ENCODE data around the gene PARG.
"Not testable (repeated sequence)": the region's sequence is repeated elsewhere in the genome, so short reads cannot be mapped to it uniquely, and the experiment has no call there.

Gene PARG

DNA sequence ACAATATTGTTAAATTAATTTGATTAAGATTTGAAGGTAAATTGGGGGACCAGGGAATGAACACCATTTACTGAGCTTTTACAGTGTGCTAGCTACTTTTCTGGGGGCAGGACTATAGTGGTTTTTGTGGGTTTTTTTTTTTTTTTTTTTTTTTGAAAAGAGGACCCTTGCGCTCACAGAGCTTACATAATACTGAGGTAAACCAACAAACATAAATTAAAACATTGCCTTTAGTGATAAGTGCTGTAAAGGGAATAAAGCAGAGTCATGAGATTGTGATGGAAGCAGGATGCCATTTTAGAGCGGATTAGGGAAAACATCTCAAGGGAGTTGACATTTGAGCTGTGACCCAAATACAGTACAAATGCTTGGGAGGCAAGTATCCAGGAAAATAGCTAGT, 1.8 kb upstream of the PARG start:
- H3K27ac ChIP-seq (ENCODE audit: low read depth, low read length, severe bottlenecking); H3K9me3 ChIP-seq (ENCODE audit: control insufficient read depth, low read length); H3K4me3 ChIP-seq (ENCODE audit: extremely low read depth, insufficient read depth, low read length, poor library complexity, severe bottlenecking); H3K4me1 ChIP-seq (ENCODE audit: control insufficient read depth, insufficient read depth, low read length, poor library complexity, severe bottlenecking): not testable (repeated sequence)
- peaks cover 15% of the 10 kb centered on the region for H3K36me3 ChIP-seq (ENCODE audit: control insufficient read depth, insufficient read depth, low read length)
- WGBS, 2 experiments (ENCODE audit: insufficient coverage in 2 of 2), result 93 to 100% methylated on average over 1 of the region's 2 CpGs

DNA sequence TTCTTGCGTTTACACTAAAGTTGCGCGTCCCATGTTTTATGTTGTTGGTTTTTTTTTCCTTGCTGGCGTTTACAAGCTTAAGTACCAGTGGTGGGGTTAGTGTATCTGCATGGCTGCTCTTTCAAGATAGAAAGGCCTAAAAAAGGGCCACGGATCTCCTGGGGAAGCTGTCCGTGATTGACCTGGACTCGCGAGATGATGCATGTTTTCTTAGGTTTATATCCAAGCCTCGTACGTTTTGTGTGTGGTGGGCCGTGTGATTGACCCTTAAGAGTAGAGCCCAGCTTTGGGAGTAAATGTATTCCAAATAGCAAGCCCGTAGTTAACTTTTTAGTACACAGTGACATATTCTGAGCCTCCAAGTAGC, 495 bp upstream of the PARG start:
- not testable (repeated sequence) for H3K4me1 ChIP-seq (ENCODE audit: control insufficient read depth, insufficient read depth, low read length, poor library complexity, severe bottlenecking); H3K36me3 ChIP-seq (ENCODE audit: control insufficient read depth, insufficient read depth, low read length); H3K9me3 ChIP-seq (ENCODE audit: control insufficient read depth, low read length)
- H3K4me3 ChIP-seq (ENCODE audit: extremely low read depth, insufficient read depth, low read length, poor library complexity, severe bottlenecking), result peak overlapping the region; percentile 70
- WGBS, 2 experiments (ENCODE audit: insufficient coverage in 2 of 2), result 0% methylated on average over 4 to 5 of the region's 12 CpGs
- peak overlapping the region; percentile 77 for H3K27ac ChIP-seq (ENCODE audit: low read depth, low read length, severe bottlenecking)

DNA sequence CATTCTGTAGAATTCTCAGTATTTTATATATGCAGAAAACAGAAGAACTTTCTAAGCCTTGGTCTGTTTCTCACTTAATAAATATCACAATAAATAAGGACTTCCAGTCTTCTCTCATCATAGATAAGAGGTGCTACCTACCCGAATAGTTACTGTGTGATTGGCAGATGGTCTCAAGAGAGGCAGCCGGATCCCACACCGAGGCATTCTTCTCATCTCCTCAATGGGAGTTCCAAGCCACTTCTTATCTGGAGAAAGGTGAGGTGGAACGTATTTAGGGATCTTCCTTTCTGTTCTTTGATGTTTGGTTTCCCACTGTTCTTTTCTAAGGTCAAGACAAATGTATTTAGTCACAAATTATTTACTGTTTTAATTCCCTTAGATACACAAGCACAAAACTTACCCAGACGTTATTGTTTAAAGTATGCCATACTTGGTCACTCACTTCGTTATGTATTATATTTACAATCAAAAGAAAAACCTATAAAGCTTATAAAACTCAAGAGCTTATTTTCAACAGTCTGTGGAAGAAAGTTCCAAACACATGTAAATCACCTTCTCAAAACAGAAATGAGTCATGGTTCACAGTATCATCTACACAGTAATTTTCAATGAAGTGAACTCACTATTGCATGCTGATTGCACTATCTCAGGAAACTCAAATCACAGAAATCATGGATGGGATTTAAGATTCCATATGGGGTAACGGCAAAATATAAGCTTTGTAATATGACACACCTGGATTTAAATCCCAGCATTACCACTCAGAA, 9.7 kb downstream of the PARG start:
- not testable (repeated sequence) for H3K36me3 ChIP-seq (ENCODE audit: control insufficient read depth, insufficient read depth, low read length); H3K9me3 ChIP-seq (ENCODE audit: control insufficient read depth, low read length); H3K27ac ChIP-seq (ENCODE audit: low read depth, low read length, severe bottlenecking); H3K4me3 ChIP-seq (ENCODE audit: extremely low read depth, insufficient read depth, low read length, poor library complexity, severe bottlenecking); H3K4me1 ChIP-seq (ENCODE audit: control insufficient read depth, insufficient read depth, low read length, poor library complexity, severe bottlenecking)
- no CpG with 5 or more reads among the region's 7 CpGs for WGBS, 2 experiments (ENCODE audit: insufficient coverage in 2 of 2)

DNA sequence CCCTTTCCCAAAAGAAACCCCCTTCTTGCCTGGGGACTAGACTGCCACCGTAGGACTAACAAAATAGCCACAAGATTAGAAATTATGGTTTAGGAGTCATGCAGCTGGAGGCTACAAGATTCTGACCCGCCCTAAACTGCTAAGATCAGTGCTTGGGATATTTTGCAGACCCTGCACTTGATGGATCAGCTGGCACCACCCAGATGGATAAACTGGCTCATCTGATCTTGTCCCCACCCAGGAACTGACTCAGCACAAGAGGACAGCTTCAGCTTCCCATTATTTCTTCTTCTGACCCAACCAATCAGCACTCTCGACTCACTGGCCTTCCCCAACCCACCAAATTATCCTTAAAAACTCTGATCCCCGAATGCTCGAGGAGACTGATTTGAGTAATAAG, 10.6 kb downstream of the PARG start:
- 92% methylated on average over 2 of the region's 5 CpGs for WGBS, 2 experiments (ENCODE audit: insufficient coverage in 2 of 2)
- not testable (repeated sequence) for H3K9me3 ChIP-seq (ENCODE audit: control insufficient read depth, low read length); H3K36me3 ChIP-seq (ENCODE audit: control insufficient read depth, insufficient read depth, low read length); H3K4me3 ChIP-seq (ENCODE audit: extremely low read depth, insufficient read depth, low read length, poor library complexity, severe bottlenecking); H3K27ac ChIP-seq (ENCODE audit: low read depth, low read length, severe bottlenecking); H3K4me1 ChIP-seq (ENCODE audit: control insufficient read depth, insufficient read depth, low read length, poor library complexity, severe bottlenecking)

GRCh38 chr10:49923572-49923971, 18.3 kb downstream of the PARG start:
- no CpG with 5 or more reads among the region's 4 CpGs for WGBS, 2 experiments (ENCODE audit: insufficient coverage in 2 of 2)
- peaks cover 15% of the 10 kb centered on the region for H3K36me3 ChIP-seq (ENCODE audit: control insufficient read depth, insufficient read depth, low read length)
- H3K4me3 ChIP-seq (ENCODE audit: extremely low read depth, insufficient read depth, low read length, poor library complexity, severe bottlenecking); H3K4me1 ChIP-seq (ENCODE audit: control insufficient read depth, insufficient read depth, low read length, poor library complexity, severe bottlenecking); H3K9me3 ChIP-seq (ENCODE audit: control insufficient read depth, low read length); H3K27ac ChIP-seq (ENCODE audit: low read depth, low read length, severe bottlenecking): not testable (repeated sequence)

GRCh38 chr10:49922041-49922440, 19.8 kb downstream of the PARG start:
- H3K4me3 ChIP-seq (ENCODE audit: extremely low read depth, insufficient read depth, low read length, poor library complexity, severe bottlenecking); H3K9me3 ChIP-seq (ENCODE audit: control insufficient read depth, low read length); H3K4me1 ChIP-seq (ENCODE audit: control insufficient read depth, insufficient read depth, low read length, poor library complexity, severe bottlenecking); H3K27ac ChIP-seq (ENCODE audit: low read depth, low read length, severe bottlenecking): not testable (repeated sequence)
- no CpG with 5 or more reads among the region's 4 CpGs for WGBS, 2 experiments (ENCODE audit: insufficient coverage in 2 of 2)
- peaks cover 13% of the 10 kb centered on the region for H3K36me3 ChIP-seq (ENCODE audit: control insufficient read depth, insufficient read depth, low read length)

DNA sequence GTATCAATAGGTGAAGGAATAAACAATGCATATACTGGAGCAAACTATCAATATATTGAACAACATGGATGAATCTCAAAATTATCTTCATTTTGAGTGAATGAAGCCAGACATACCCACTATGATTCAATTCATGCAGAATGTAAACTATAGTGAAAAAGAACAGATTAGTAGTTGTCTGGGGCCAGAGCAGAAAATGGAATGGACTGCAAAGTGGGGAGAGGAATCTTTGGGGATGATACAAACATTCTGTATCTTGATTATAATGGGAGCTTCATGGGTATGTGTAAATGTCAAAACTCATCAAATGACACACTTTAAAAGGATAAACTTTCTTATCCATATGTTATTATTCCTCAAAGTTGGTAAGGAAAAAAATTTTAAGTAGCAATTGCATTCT, 23.9 kb downstream of the PARG start:
- H3K4me1 ChIP-seq (ENCODE audit: control insufficient read depth, insufficient read depth, low read length, poor library complexity, severe bottlenecking); H3K9me3 ChIP-seq (ENCODE audit: control insufficient read depth, low read length); H3K4me3 ChIP-seq (ENCODE audit: extremely low read depth, insufficient read depth, low read length, poor library complexity, severe bottlenecking); H3K27ac ChIP-seq (ENCODE audit: low read depth, low read length, severe bottlenecking): not testable (repeated sequence)
- peaks cover 18% of the 10 kb centered on the region for H3K36me3 ChIP-seq (ENCODE audit: control insufficient read depth, insufficient read depth, low read length)

- not testable (repeated sequence) for H3K9me3 ChIP-seq (ENCODE audit: control insufficient read depth, low read length); H3K4me3 ChIP-seq (ENCODE audit: extremely low read depth, insufficient read depth, low read length, poor library complexity, severe bottlenecking); H3K27ac ChIP-seq (ENCODE audit: low read depth, low read length, severe bottlenecking); H3K4me1 ChIP-seq (ENCODE audit: control insufficient read depth, insufficient read depth, low read length, poor library complexity, severe bottlenecking)
- H3K36me3 ChIP-seq (ENCODE audit: control insufficient read depth, insufficient read depth, low read length), result peaks cover 13% of the 10 kb centered on the region
These were observed 25.4 kb downstream of the PARG start for GRCh38 chr10:49916451-49916850.

DNA sequence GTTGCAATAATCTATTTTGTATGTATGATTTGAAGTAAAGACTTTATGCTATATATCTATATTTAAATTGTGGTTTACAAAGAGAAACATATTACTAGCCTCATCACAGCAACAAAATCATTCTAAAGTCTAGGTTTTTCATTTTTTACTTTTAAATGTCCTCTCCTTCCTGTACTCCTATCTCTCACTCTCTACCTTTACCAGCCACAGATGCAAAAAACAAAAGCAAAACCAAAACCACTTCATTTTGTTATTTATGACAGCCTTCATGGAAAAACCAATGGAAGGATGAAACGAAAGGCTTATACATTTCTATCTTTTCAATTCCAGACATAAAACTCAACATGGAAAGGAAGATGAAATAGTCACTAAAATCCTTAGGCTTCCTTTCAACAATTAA, 31.5 kb downstream of the PARG start:
- not testable (repeated sequence) for H3K4me1 ChIP-seq (ENCODE audit: control insufficient read depth, insufficient read depth, low read length, poor library complexity, severe bottlenecking); H3K9me3 ChIP-seq (ENCODE audit: control insufficient read depth, low read length)
- WGBS, 2 experiments (ENCODE audit: insufficient coverage in 2 of 2), result no CpG with 5 or more reads among the region's 1 CpG

GRCh38 chr10:49908290-49909080, 33.3 kb downstream of the PARG start:
- H3K27ac ChIP-seq (ENCODE audit: low read depth, low read length, severe bottlenecking); H3K9me3 ChIP-seq (ENCODE audit: control insufficient read depth, low read length); H3K4me1 ChIP-seq (ENCODE audit: control insufficient read depth, insufficient read depth, low read length, poor library complexity, severe bottlenecking); H3K36me3 ChIP-seq (ENCODE audit: control insufficient read depth, insufficient read depth, low read length); H3K4me3 ChIP-seq (ENCODE audit: extremely low read depth, insufficient read depth, low read length, poor library complexity, severe bottlenecking): not testable (repeated sequence)
- WGBS, 2 experiments (ENCODE audit: insufficient coverage in 2 of 2), result 100% methylated on average over 1 of the region's 4 CpGs; no CpG with 5 or more reads in 1 of the 2 experiments

More for the DNA sequence above, 31.5 kb downstream of the PARG start:
- H3K36me3 ChIP-seq (ENCODE audit: control insufficient read depth, insufficient read depth, low read length); H3K27ac ChIP-seq (ENCODE audit: low read depth, low read length, severe bottlenecking); H3K4me3 ChIP-seq (ENCODE audit: extremely low read depth, insufficient read depth, low read length, poor library complexity, severe bottlenecking): not testable (repeated sequence)

- not testable (repeated sequence) for H3K9me3 ChIP-seq (ENCODE audit: control insufficient read depth, low read length); H3K4me3 ChIP-seq (ENCODE audit: extremely low read depth, insufficient read depth, low read length, poor library complexity, severe bottlenecking); H3K36me3 ChIP-seq (ENCODE audit: control insufficient read depth, insufficient read depth, low read length); H3K4me1 ChIP-seq (ENCODE audit: control insufficient read depth, insufficient read depth, low read length, poor library complexity, severe bottlenecking); H3K27ac ChIP-seq (ENCODE audit: low read depth, low read length, severe bottlenecking)
- 80% methylated on average over 1 of the region's 3 CpGs; no CpG with 5 or more reads in 1 of the 2 experiments for WGBS, 2 experiments (ENCODE audit: insufficient coverage in 2 of 2)
These were observed 38.0 kb downstream of the PARG start for GRCh38 chr10:49903829-49904228.
